RWPE1 (cell line): ENCODE results near the gene GIT2.

Experiments
- CTCF ChIA-PET: fragments of 350-600 bp; sonication (Branson Sonifier 250); formaldehyde crosslinking; extraction: SDS; loops from one replicate; lab custom pipeline; 2021; lab: Yijun Ruan, JAX
- POLR2A ChIA-PET: fragments of 400-600 bp; formaldehyde crosslinking; extraction: SDS; loops from one replicate; lab custom pipeline; 2020; ENCODE audit warnings: antibody characterized with exemption; ENCODE audit not compliant: low non-redundant PET; lab: Yijun Ruan, JAX
- DNase-seq: peaks from one replicate; pipeline ENCODE4 v3.0.0; 2012; ENCODE audit warnings: low spot score
- H3K27ac ChIP-seq: fragments of 450-650 bp; 2 replicates; pipeline ENCODE4 v1.5.1; 2017
- CTCF ChIP-seq: fragments of 450-650 bp; conservative IDR thresholded peaks from 2 replicates; pipeline ENCODE4 v1.5.1; 2017; ENCODE audit warnings: low read depth, mild to moderate bottlenecking

GIT2 gene

GRCh38 chr12:109995686-109996482 lies at the start of gene GIT2:
Gene GIT2, minus strand, starts transcription at chr12:109996368. Its CDS starts 144 bp downstream, at chr12:109996224.
- TF ChIP-seq CTCF, result no peak
- ChIA-PET CTCF (interaction anchor here (0.7 kb wide), 1 partner anchor 284 kb away, joined by 3 read pairs; no protein-coding TSS in a partner anchor), POLR2A (no interaction called here)
- peak; percentile 85 for DNase-seq
- H3K27ac ChIP-seq, result peak within 1 kb of the TSS; percentile 75

- TF ChIP-seq CTCF, result no peak
- no peak overlapping the region for H3K27ac ChIP-seq
- POLR2A ChIA-PET, result no interaction called here
- CTCF ChIA-PET, result no interaction called here
- DNase-seq, result no peak
These were observed 46.1 kb upstream of the GIT2 start for GRCh38 chr12:110042264-110042663.

- peak overlapping the region; percentile 88 for H3K27ac ChIP-seq
- TF ChIP-seq CTCF, result no peak
- CTCF ChIA-PET, result interaction anchor here (0.5 kb wide), 1 partner anchor 35 kb away, joined by 3 read pairs; no protein-coding TSS in a partner anchor
These were observed 43.1 kb upstream of the GIT2 start for GRCh38 chr12:110039085-110039807.

GRCh38 chr12:110038741-110039084 lies 42.5 kb upstream of the GIT2 start:
- TF ChIP-seq CTCF, result no peak
- DNase-seq, result no peak
- no peak overlapping the region for H3K27ac ChIP-seq
- CTCF ChIA-PET, result interaction anchor here (0.6 kb wide), 1 partner anchor 567 kb away, joined by 4 read pairs; no protein-coding TSS in a partner anchor
- POLR2A ChIA-PET, result no interaction called here

More at GRCh38 chr12:110039085-110039807, 43.1 kb upstream of the GIT2 start:
- DNase-seq, result peak; percentile 88
- POLR2A ChIA-PET, result interaction anchor here (0.6 kb wide), 1 partner anchor 223 kb away, joined by 5 read pairs; no protein-coding TSS in a partner anchor

- no peak for TF ChIP-seq CTCF
- DNase-seq, result no peak
- ChIA-PET CTCF (no interaction called here), POLR2A (no interaction called here)
- peak overlapping the region; percentile 28; the same call in 1 of the 2 replicates for H3K27ac ChIP-seq
These were observed 41.1 kb upstream of the GIT2 start for GRCh38 chr12:110037315-110037714.

GRCh38 chr12:110035534-110036104 lies 39.5 kb upstream of the GIT2 start:
- CTCF ChIA-PET, result interaction anchor here (0.6 to 1.0 kb wide), 2 partner anchors 15 to 27 kb away, joined by 3 read pairs; no protein-coding TSS in a partner anchor
- no peak for TF ChIP-seq CTCF
- POLR2A ChIA-PET, result no interaction called here
- DNase-seq, result no peak
- H3K27ac ChIP-seq, result no peak overlapping the region
